B cell (primary cell): ENCODE results near the gene PDK4. TPM values are rescaled to one million over a fixed set of nuclear protein-coding genes. Genes with fewer than 3 reads are reported as not detected.

Experiments
- ATAC-seq: fragments of 200-7000 bp; cut with Tn5 transposase; one replicate; pipeline ENCODE4 v1.10.0; 2021; ENCODE audit warnings: low read depth, mild to moderate bottlenecking, moderate number of reproducible peaks, moderate library complexity
- CTCF ChIA-PET: fragments of 350-600 bp; sonication (Branson Sonifier 250); formaldehyde crosslinking; loops from one replicate; lab custom pipeline; 2021; ENCODE audit warnings: antibody characterized with exemption, inconsistent platforms; lab: Charles Lee
- POLR2A ChIA-PET: fragments of 350-600 bp; sonication (Branson Sonifier 250); formaldehyde crosslinking; loops from one replicate; lab custom pipeline; 2021; ENCODE audit warnings: antibody characterized with exemption; lab: Charles Lee
- DNase-seq: peaks from one replicate; pipeline ENCODE4 v3.0.0; 2013
- H2AFZ ChIP-seq: 2 replicates; pipeline ENCODE4 v1.6.1; 2012; ENCODE audit warnings: mild to moderate bottlenecking, low read depth, low read length; ENCODE audit not compliant: insufficient read depth, poor library complexity, severe bottlenecking
- H3K27ac ChIP-seq, 2 donors: 1 replicate in 1 of 2; 2 replicates in 1 of 2; pipeline ENCODE4 v1.5.1; 2012 to 2013; ENCODE audit warnings: low read length in 2 of 2, mild to moderate bottlenecking in 2 of 2, moderate library complexity in 1 of 2
- H3K27me3 ChIP-seq, 4 experiments: fragments of 200-600 bp in 1 of 4; sonication (generic) in 1 of 4; replicated peaks in 1 of 4; 1 replicate in 2 of 4; 2 replicates in 2 of 4; pipeline versions ENCODE4 v1.6.1 to v1.7.0; 2013 to 2016; ENCODE audit warnings: low read length in 3 of 4, mild to moderate bottlenecking in 2 of 4, mixed read lengths in 1 of 4, moderate library complexity in 1 of 4; ENCODE audit not compliant: insufficient read depth in 4 of 4, control insufficient read depth in 3 of 4; ENCODE audit errors: control extremely low read depth in 1 of 4
- H3K36me3 ChIP-seq, 2 experiments: replicated peaks in 1 of 2; 1 replicate in 1 of 2; 2 replicates in 1 of 2; pipeline versions ENCODE4 v1.6.1 to v1.7.1; 2013; ENCODE audit warnings: low read length in 1 of 2; ENCODE audit not compliant: insufficient read depth in 2 of 2, control insufficient read depth in 1 of 2; ENCODE audit errors: control extremely low read depth in 1 of 2, extremely low read depth in 1 of 2
- H3K4me1 ChIP-seq, 2 donors: fragments of 200-600 bp in 1 of 2; sonication (generic) in 1 of 2; 1 replicate in 1 of 2; 2 replicates in 1 of 2; pipeline versions ENCODE4 v1.5.1 to v1.6.1; 2013 to 2017; ENCODE audit warnings: low read length in 2 of 2; ENCODE audit not compliant: control insufficient read depth in 2 of 2, insufficient read depth in 2 of 2
- H3K4me2 ChIP-seq: replicated peaks from 2 replicates; pipeline ENCODE3; 2012; ENCODE audit warnings: mild to moderate bottlenecking, low read depth, low read length; ENCODE audit not compliant: poor library complexity, severe bottlenecking
- H3K4me3 ChIP-seq, 5 experiments: fragments of 200-600 bp in 1 of 5; sonication (generic) in 1 of 5; 1 replicate in 3 of 5; 2 replicates in 2 of 5; pipeline versions ENCODE4 v1.5.1 to v1.7.0; 2011 to 2016; ENCODE audit warnings: low read length in 4 of 5, mild to moderate bottlenecking in 4 of 5, low read depth in 2 of 5, control low read depth in 1 of 5, moderate library complexity in 1 of 5; ENCODE audit not compliant: insufficient read depth in 1 of 5; ENCODE audit errors: control extremely low read depth in 1 of 5, extremely low read depth in 1 of 5
- H3K79me2 ChIP-seq: fragments of 200-600 bp; sonication (generic); one replicate; pipeline ENCODE4 v1.6.0; 2016; ENCODE audit warnings: low read length; ENCODE audit not compliant: control insufficient read depth, insufficient read depth
- H3K9ac ChIP-seq: fragments of 200-600 bp; sonication (generic); 2 replicates; pipeline ENCODE4 v1.6.1; 2017; ENCODE audit warnings: mild to moderate bottlenecking, low read length, moderate library complexity
- H3K9me3 ChIP-seq, 3 donors: one replicate each; pipeline versions ENCODE4 v1.6.1 to v1.7.1; 2013; ENCODE audit warnings: low read length in 2 of 3; ENCODE audit not compliant: control insufficient read depth in 2 of 3, insufficient read depth in 1 of 3; ENCODE audit errors: control extremely low read depth in 1 of 3
- H4K20me1 ChIP-seq: 2 replicates; pipeline ENCODE4 v1.6.0; 2012; ENCODE audit warnings: mild to moderate bottlenecking, low read length; ENCODE audit not compliant: insufficient read depth, control insufficient read depth, poor library complexity, severe bottlenecking
- H3K27ac Mint-ChIP-seq: one replicate; pipeline ENCODE4 v1.8.0; 2021; ENCODE audit warnings: mixed read lengths
- H3K27me3 Mint-ChIP-seq: one replicate; pipeline ENCODE4 v1.8.0; 2021; ENCODE audit warnings: mixed read lengths
- H3K4me1 Mint-ChIP-seq: one replicate; pipeline ENCODE4 v1.8.0; 2021; ENCODE audit warnings: mixed read lengths
- H3K4me3 Mint-ChIP-seq: one replicate; pipeline ENCODE4 v1.8.0; 2021; ENCODE audit warnings: mixed read lengths
- H3K9me3 Mint-ChIP-seq: one replicate; pipeline ENCODE4 v1.8.0; 2022; ENCODE audit warnings: mixed read lengths; ENCODE audit not compliant: insufficient read depth
- EZH2 ChIP-seq: IDR thresholded peaks from 2 replicates; pipeline ENCODE4 v1.6.1; 2012; ENCODE audit warnings: borderline replicate concordance, low read depth, mild to moderate bottlenecking, moderate library complexity, low read length; ENCODE audit not compliant: insufficient read depth, poor library complexity, severe bottlenecking
- WGBS: methylation state at CpG from one replicate; pipeline ENCODE4 v1.1.5; 2013; ENCODE audit warnings: missing lambda C conversion rate; ENCODE audit not compliant: insufficient coverage; 5-methylcytosine and 5-hydroxymethylcytosine counted together
- intact Hi-C: fragments of 100-400 bp; cut with micrococcal nuclease; formaldehyde crosslinking; loops from one replicate; pipeline ENCODE4 v1.10.0; 2022
- polyA plus RNA-seq: library from polyadenylated mRNA; depleted of rRNA; stranded (reverse); fragments of >200 nt; gene quantifications from 2 replicates; pipeline ENCODE4 v1.2.3, GENCODE V29; 2012
- total RNA-seq, 2 donors: library from RNA; stranded (reverse); fragments of 120-200 nt in 1 of 2; gene quantifications; 1 replicate in 1 of 2; 2 replicates in 1 of 2; pipeline versions ENCODE4 v1.2.3 to v1.2.4, GENCODE V29; 2013 to 2022
- TF ChIP-seq, protein P1 (sequence below): fragments of 200-600 bp; IDR thresholded peaks from one replicate; pipeline ENCODE4 v1.8.0; 2022; ENCODE audit warnings: antibody characterized with exemption, mild to moderate bottlenecking

The PDK4 gene
- total and polyA plus RNA-seq, 2 donors (not counting 1 experiment from before 2014, with no cell fraction given), result 0.54 to 6.8 TPM

DNA sequence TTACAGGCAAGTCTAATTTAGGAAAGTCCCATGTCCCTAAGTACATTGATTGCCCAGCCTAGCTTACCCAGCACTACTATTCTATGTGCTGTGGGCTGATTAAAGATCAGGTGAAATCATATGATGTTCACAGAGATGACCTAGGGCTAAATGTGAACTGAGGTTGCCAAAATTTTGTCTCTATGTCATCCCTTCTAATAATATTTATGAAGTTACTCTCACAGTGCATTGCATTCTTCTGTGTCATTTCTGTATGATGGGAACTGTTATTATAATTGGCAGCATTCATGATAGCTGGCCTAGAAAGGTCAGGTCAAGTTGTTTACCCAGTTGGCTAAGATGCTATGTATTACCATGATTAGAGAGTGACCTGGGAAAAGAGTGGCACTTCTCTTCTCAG lies 2.8 kb upstream of the PDK4 start:
- no peaks in the 10 kb centered on the region for H3K79me2 ChIP-seq
- no peak overlapping the region for H3K4me3 Mint-ChIP-seq
- no peak overlapping the region for H3K4me2 ChIP-seq
- H3K4me3 ChIP-seq, result no peak overlapping the region
- H3K27ac Mint-ChIP-seq, result no peak overlapping the region
- H3K27me3 Mint-ChIP-seq, result peaks cover 12% of the 10 kb centered on the region
- H3K9me3 ChIP-seq, result no peaks in the 10 kb centered on the region
- no peaks in the 10 kb centered on the region for H3K36me3 ChIP-seq
- CTCF ChIA-PET, result interaction anchor here (1.8 to 3.6 kb wide), 3 partner anchors 9 to 91 kb away, joined by 5 to 15 read pairs (median 10); no protein-coding TSS in a partner anchor
- H4K20me1 ChIP-seq, result no peaks in the 10 kb centered on the region
- H2AFZ ChIP-seq, result no peak overlapping the region
- no peak for DNase-seq
- H3K4me1 Mint-ChIP-seq, result peaks cover 32% of the 10 kb centered on the region
- peaks cover 0 to 6% (median 0%) of the 10 kb centered on the region in 4 experiments for H3K27me3 ChIP-seq
- peaks cover 15 to 20% of the 10 kb centered on the region in 2 donors for H3K4me1 ChIP-seq
- intact Hi-C loops, result loop anchor here (5.0 kb wide), 1 partner anchor 38 kb away; no protein-coding TSS in a partner anchor
- no peak overlapping the region for H3K9ac ChIP-seq
- no peak for TF ChIP-seq EZH2
- TF ChIP-seq, protein P1, sequence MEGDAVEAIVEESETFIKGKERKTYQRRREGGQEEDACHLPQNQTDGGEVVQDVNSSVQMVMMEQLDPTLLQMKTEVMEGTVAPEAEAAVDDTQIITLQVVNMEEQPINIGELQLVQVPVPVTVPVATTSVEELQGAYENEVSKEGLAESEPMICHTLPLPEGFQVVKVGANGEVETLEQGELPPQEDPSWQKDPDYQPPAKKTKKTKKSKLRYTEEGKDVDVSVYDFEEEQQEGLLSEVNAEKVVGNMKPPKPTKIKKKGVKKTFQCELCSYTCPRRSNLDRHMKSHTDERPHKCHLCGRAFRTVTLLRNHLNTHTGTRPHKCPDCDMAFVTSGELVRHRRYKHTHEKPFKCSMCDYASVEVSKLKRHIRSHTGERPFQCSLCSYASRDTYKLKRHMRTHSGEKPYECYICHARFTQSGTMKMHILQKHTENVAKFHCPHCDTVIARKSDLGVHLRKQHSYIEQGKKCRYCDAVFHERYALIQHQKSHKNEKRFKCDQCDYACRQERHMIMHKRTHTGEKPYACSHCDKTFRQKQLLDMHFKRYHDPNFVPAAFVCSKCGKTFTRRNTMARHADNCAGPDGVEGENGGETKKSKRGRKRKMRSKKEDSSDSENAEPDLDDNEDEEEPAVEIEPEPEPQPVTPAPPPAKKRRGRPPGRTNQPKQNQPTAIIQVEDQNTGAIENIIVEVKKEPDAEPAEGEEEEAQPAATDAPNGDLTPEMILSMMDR, result no peak
- no peak for ATAC-seq
- no peak overlapping the region for H3K27ac ChIP-seq
- POLR2A ChIA-PET, result no interaction called here
- no peaks in the 10 kb centered on the region for H3K9me3 Mint-ChIP-seq

DNA sequence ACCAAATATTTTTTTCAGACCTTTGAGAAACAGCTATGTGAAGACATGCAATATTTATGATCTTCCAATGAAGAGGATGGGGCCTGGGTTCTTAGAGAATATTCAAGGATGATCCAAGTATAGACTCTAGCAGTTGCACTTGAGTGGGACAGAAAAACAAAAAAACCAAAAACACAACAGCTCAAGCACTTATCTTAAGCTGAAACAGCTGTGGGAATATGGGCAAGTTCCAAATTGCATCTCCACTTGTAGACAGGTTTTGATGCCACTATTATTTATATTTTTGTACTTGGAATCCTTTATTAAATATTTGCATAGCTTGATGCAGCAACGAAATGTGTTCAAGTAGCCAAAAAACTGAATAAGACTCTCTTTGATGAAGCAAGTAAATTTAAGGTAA lies 2.2 kb upstream of the PDK4 start:
- Mint-ChIP-seq H3K27me3 (peaks cover 12% of the 10 kb centered on the region), H3K4me1 (peaks cover 32% of the 10 kb centered on the region), H3K4me3 (no peak overlapping the region), H3K9me3 (no peaks in the 10 kb centered on the region), H3K27ac (peak overlapping the region; percentile 1)
- peaks cover 0 to 6% (median 0%) of the 10 kb centered on the region in 4 experiments for H3K27me3 ChIP-seq
- CTCF ChIA-PET, result interaction anchor here (1.8 to 3.6 kb wide), 3 partner anchors 10 to 92 kb away, joined by 5 to 15 read pairs (median 10); no protein-coding TSS in a partner anchor
- H3K9me3 ChIP-seq, result no peaks in the 10 kb centered on the region
- no peak overlapping the region for H3K27ac ChIP-seq
- no peak for ATAC-seq
- H3K4me3 ChIP-seq, result no peak overlapping the region
- no peak for DNase-seq
- TF ChIP-seq EZH2, result no peak
- TF ChIP-seq, protein P1, result no peak
- intact Hi-C loops, result loop anchor here (5.0 kb wide), 1 partner anchor 39 kb away; no protein-coding TSS in a partner anchor
- no peaks in the 10 kb centered on the region for H3K36me3 ChIP-seq
- no peak overlapping the region for H2AFZ ChIP-seq
- no CpG with 5 or more reads among the region's 1 CpG for WGBS
- H3K4me2 ChIP-seq, result no peak overlapping the region
- H4K20me1 ChIP-seq, result no peaks in the 10 kb centered on the region
- peaks cover 15 to 20% of the 10 kb centered on the region in 2 donors for H3K4me1 ChIP-seq
- no peaks in the 10 kb centered on the region for H3K79me2 ChIP-seq
- POLR2A ChIA-PET, result no interaction called here
- H3K9ac ChIP-seq, result no peak overlapping the region
